Endothelial cell of umbilical vein (primary cell): Measurements from ENCODE around the gene MEF2A.

Experiments
- CTCF ChIP-seq, 2 donors: IDR thresholded peaks; 1 replicate in 1 of 2; 2 replicates in 1 of 2; pipeline ENCODE4 v1.5.1; 2011; ENCODE audit warnings: low read length in 2 of 2, mild to moderate bottlenecking in 2 of 2, moderate library complexity in 2 of 2, control low read depth in 1 of 2, inconsistent platforms in 1 of 2, low read depth in 1 of 2; ENCODE audit not compliant: insufficient read depth in 1 of 2; ENCODE audit errors: extremely low read depth in 1 of 2
- GATA2 ChIP-seq: IDR thresholded peaks from 2 replicates; pipeline ENCODE4 v1.7.0; 2011; ENCODE audit warnings: low read depth, mild to moderate bottlenecking, moderate library complexity, mixed read lengths, low read length; ENCODE audit not compliant: insufficient read length, insufficient read depth
- POLR2A ChIP-seq: IDR thresholded peaks from 2 replicates; pipeline ENCODE4 v1.6.1; 2012; ENCODE audit warnings: low read depth, mild to moderate bottlenecking, control low read depth, low read length
- POLR2AphosphoS5 ChIP-seq: IDR thresholded peaks from 2 replicates; pipeline ENCODE4 v1.6.1; 2012; ENCODE audit warnings: low read depth, mild to moderate bottlenecking, control low read depth, low read length, moderate library complexity; ENCODE audit not compliant: insufficient read depth

GRCh38 chr15:99734575-99734974 is 168.8 kb downstream of the MEF2A start:
- no peak for TF ChIP-seq CTCF (IDR thresholded peaks at IDR 0.05; ENCODE audit: extremely low read depth in 1 of 2, insufficient read depth in 1 of 2, low read depth in 1 of 2, low read length in 2 of 2)
- TF ChIP-seq POLR2AphosphoS5 = no peak
- no peak for TF ChIP-seq GATA2
- no peak for TF ChIP-seq POLR2A
